Measurements from ENCODE around the gene FGF12.

GRCh38 chr3:192186498-192186897 is 540.8 kb downstream of the FGF12 start:
- TF ChIP-seq CTCF (IDR thresholded peaks at IDR 0.05) (no peak), EZH2 (IDR thresholded peaks at IDR 0.05; ENCODE audit: borderline replicate concordance, insufficient read depth, low read depth, low read length, poor library complexity, severe bottlenecking) (no peak)
